KOPT-K1 (cell line): ENCODE results near the gene TACO1.
A peak's percentile ranks its signal among the peaks of the same experiment; 100 is the strongest.

ENCODE experiments used
- H3K27ac ChIP-seq: fragments of 200-600 bp; sonication (generic); 2 replicates; pipeline ENCODE4 v1.5.1; 2016; ENCODE audit warnings: antibody characterized with exemption, mild to moderate bottlenecking, low read depth, low read length; ENCODE audit not compliant: poor library complexity, severe bottlenecking
- H3K36me3 ChIP-seq: fragments of 200-600 bp; sonication (generic); 2 replicates; pipeline ENCODE4 v1.5.1; 2017; ENCODE audit warnings: antibody characterized with exemption, mild to moderate bottlenecking, low read length, moderate library complexity; ENCODE audit not compliant: insufficient read depth
- H3K9me3 ChIP-seq: fragments of 200-600 bp; sonication (generic); 2 replicates; pipeline ENCODE4 v1.5.1; 2017; ENCODE audit warnings: antibody characterized with exemption, low read length, mild to moderate bottlenecking; ENCODE audit not compliant: insufficient read depth, poor library complexity, severe bottlenecking

TACO1 gene

GRCh38 chr17:63622574-63623390 lies 22.1 kb downstream of the TACO1 start:
- Histone ChIP-seq H3K27ac (peak overlapping the region; percentile 51), H3K9me3 (no peaks in the 10 kb centered on the region), H3K36me3 (no peaks in the 10 kb centered on the region)

DNA sequence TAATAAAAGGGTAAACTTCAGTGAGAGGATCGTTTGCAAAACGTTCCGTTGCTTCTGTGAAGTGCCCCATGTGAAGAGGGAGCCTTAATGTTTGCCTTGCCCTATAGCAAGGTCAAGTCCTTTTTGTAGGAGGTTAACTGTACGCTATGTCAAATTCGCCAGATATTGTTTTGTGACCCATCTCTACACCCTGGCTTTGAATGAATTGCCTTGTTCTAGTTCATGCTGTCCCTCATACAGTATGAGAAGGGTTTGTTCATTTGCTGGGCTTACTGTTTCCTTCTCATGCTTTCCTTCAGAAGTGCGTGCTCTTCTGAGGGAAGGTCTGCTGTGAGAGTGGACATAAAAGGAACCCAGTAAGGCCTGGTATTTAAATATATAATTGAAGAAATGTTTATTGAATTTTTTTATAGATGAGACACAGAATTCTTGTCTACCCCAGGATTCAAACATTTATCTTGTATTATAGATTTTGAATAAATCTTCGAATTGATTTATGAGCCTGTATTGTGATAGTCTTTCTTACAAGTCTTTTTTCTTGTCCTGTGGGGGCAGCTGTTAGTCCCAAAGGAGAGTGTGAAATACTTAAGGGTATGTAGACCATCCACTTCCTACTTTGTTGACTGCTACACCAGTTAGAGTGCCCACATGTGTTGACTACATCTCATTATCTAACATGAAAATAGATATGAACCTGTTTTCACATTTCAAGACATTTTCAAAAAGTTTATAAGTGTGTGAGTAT lies 23.3 kb downstream of the TACO1 start:
- H3K9me3 ChIP-seq: no peaks in the 10 kb centered on the region
- no peak overlapping the region for H3K27ac ChIP-seq
- H3K36me3 ChIP-seq: no peaks in the 10 kb centered on the region

DNA sequence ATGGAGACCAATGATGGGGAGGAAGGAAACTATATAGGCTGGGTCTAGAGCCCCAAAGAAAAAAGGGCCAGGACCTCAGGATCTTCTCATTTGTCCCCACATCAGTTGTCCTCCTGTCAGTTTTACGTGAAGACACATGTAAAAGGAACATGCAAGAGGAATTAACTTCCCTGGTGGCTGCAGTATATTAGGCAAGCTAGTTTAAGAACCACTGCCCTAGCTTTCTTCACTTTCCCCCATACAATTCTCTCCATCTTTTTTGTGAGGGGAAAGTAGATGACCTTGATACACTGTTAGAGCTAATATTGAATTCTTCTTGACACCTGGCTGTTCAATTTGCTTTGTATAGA lies 23.8 kb downstream of the TACO1 start:
- Histone ChIP-seq H3K27ac (no peak overlapping the region), H3K9me3 (no peaks in the 10 kb centered on the region), H3K36me3 (no peaks in the 10 kb centered on the region)

DNA sequence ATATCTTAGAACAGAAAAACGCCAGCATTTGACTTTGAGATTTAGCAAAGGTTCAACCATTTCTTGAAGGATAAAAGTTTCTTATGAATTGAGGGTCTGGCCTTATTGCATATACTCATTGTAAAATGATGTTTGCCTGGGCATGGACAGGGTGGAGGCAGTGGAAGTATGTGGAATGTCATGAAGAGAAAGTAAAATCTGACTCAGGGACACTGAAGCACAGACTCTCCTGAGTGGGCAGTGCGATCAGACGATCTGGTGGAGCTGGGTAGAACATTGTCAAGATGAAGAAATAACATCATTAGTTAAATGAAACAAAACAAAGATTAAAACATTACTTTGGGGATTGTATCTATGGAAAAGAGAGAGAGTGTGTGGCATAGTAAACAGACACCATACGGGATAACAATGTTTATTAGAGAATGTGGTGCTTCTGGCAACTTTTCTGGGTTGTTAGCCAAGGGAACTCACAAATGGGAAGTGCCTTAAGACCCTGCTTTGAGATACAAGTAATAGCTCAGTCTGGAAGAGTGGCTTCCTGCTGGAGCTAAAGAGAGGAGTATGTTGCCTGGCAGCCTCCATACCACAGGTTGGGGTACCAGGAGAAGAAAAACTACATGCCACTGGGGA lies 26.0 kb downstream of the TACO1 start:
- Histone ChIP-seq H3K9me3 (no peaks in the 10 kb centered on the region), H3K27ac (no peak overlapping the region), H3K36me3 (no peaks in the 10 kb centered on the region)

DNA sequence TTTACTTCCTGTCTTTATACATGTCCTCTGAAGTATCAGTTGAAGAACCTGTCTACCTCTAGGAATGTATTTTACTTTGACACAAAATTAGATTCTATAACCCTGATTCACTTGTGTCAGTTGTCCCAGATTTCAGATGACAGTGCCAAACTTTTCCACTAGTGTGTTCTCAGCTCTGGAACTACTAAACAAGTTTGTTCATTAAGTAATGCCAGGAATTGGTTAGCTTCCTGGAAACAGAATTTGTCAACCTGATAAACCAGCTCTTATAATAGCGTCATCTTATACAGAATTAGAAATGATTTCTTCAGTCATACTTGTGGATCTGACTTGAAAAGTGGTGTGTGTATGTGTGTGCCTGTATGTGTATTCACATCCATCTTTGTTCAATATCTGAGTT lies 28.9 kb downstream of the TACO1 start:
- Histone ChIP-seq H3K36me3 (peaks cover 1% of the 10 kb centered on the region; the same call in 1 of the 2 replicates), H3K27ac (no peak overlapping the region), H3K9me3 (no peaks in the 10 kb centered on the region)

DNA sequence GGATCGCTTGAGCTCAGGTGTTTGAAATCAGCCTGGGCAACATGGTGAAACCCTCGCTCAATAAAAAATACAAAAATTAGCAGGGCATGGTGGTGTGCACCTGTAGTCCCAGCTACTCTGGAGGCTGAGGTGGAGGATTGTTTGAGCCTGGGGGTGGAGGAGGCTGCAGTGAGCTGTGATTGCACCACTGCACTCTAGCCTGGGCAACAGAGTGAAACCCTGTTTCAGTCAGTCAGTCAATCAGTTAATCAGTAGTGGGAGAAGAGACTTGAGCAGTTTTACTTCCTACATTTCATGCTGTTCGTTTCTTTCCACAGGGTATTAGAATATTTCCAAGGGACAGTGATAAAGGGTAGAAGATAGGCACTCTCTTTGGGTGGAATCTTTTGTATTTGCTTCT lies 30.4 kb downstream of the TACO1 start:
- peaks cover 15% of the 10 kb centered on the region for H3K36me3 ChIP-seq

GRCh38 chr17:63631626-63632025 lies 30.9 kb downstream of the TACO1 start:
- H3K9me3 ChIP-seq: no peaks in the 10 kb centered on the region
- peaks cover 20% of the 10 kb centered on the region for H3K36me3 ChIP-seq
- no peak overlapping the region for H3K27ac ChIP-seq

More for the DNA sequence above, 30.4 kb downstream of the TACO1 start:
- no peaks in the 10 kb centered on the region for H3K9me3 ChIP-seq
- no peak overlapping the region for H3K27ac ChIP-seq

DNA sequence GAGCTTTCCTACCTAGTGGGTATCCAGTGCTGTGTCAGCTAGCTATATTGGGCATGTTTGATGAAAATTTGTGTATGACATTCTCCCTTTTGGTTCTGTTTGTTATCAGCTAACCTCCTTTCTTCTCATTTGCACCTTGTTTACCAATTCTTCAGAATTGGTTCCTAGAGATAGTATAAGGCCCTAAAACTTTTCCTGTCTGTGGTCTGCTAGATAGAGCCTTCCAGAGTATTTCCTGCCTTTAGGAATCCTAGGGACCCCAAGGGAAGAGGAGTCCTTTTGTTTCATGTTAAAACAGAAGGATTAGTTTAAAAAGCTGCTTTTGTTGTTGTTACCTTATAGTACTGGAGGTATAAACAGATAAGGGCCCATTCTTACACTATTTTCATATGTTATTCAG lies 33.0 kb downstream of the TACO1 start:
- Histone ChIP-seq H3K27ac (no peak overlapping the region), H3K36me3 (peaks cover 38% of the 10 kb centered on the region), H3K9me3 (no peaks in the 10 kb centered on the region)

GRCh38 chr17:63634163-63634562 lies 33.5 kb downstream of the TACO1 start:
- no peaks in the 10 kb centered on the region for H3K9me3 ChIP-seq
- H3K36me3 ChIP-seq: peaks cover 38% of the 10 kb centered on the region
- H3K27ac ChIP-seq: no peak overlapping the region

GRCh38 chr17:63634816-63635215 lies 34.1 kb downstream of the TACO1 start:
- H3K9me3 ChIP-seq: no peaks in the 10 kb centered on the region
- H3K36me3 ChIP-seq: peaks cover 38% of the 10 kb centered on the region
- no peak overlapping the region for H3K27ac ChIP-seq

DNA sequence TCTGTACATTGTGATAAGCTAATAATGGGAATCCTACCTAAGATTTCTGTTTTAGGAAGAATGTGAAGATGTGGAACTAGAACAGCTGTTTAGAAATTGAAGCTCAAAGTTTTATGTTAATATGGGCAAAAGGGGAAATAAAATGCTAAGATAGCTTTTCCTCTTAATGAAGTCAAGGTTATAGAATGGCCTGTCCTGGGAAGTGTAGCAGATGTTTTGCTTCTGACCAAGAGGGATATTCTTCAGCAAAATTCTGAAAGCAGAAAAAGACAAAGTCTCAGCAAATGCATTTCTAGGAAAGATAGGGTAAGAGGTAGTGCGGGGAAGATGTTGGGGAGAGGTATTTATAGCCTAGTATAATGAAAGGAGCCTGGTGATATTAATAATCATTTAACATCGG lies 34.6 kb downstream of the TACO1 start:
- Histone ChIP-seq H3K9me3 (no peaks in the 10 kb centered on the region), H3K27ac (no peak overlapping the region), H3K36me3 (peaks cover 38% of the 10 kb centered on the region)

- no peaks in the 10 kb centered on the region for H3K9me3 ChIP-seq
- peaks cover 38% of the 10 kb centered on the region for H3K36me3 ChIP-seq
- H3K27ac ChIP-seq: no peak overlapping the region
Measured at GRCh38 chr17:63635787-63636186, 35.1 kb downstream of the TACO1 start.

DNA sequence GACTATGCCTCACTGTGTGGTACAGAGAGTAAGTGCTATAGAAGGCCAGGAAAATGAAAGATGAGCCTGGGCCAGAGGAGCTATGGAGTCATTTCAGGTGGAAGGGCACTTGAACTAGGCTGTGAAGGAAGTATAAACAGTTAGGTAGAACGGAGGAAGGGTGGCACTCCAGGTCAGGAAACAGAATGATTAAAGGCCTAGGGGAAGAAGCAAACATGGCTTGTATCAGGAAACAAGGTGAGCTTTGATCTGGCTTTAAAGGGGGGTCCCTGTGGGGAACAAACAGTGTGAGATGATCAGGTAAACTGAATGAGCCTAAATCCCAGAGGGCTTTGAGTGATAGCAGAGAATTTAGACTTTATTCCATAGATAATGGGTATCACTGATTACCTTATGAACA lies 38.4 kb downstream of the TACO1 start:
- H3K27ac ChIP-seq: no peak overlapping the region
- H3K9me3 ChIP-seq: no peaks in the 10 kb centered on the region
- peaks cover 38% of the 10 kb centered on the region for H3K36me3 ChIP-seq

GRCh38 chr17:63640038-63640437 lies 39.3 kb downstream of the TACO1 start:
- Histone ChIP-seq H3K27ac (no peak overlapping the region), H3K9me3 (no peaks in the 10 kb centered on the region), H3K36me3 (peaks cover 34% of the 10 kb centered on the region)

GRCh38 chr17:63641692-63642448 lies 41.2 kb downstream of the TACO1 start:
- H3K36me3 ChIP-seq: peaks cover 29% of the 10 kb centered on the region
- H3K9me3 ChIP-seq: no peaks in the 10 kb centered on the region
- no peak overlapping the region for H3K27ac ChIP-seq
